Fibroblast of the conjunctiva (primary cell): Measurements from ENCODE around the gene ARHGAP40.

Experiments
- DNase-seq: peaks from one replicate; pipeline ENCODE4 v3.0.0-alpha.2; 2010; ENCODE audit warnings: low read depth

The ARHGAP40 gene

GRCh38 chr20:38617830-38618196, 16.2 kb downstream of the ARHGAP40 start:
- no peak for DNase-seq

- no peak for DNase-seq
Measured at GRCh38 chr20:38620441-38620840, 18.8 kb downstream of the ARHGAP40 start.

- no peak for DNase-seq
Measured at GRCh38 chr20:38623061-38623460, 21.5 kb downstream of the ARHGAP40 start.

- DNase-seq = no peak
Measured at GRCh38 chr20:38624084-38624483, 22.5 kb downstream of the ARHGAP40 start.

GRCh38 chr20:38625896-38626295, 24.3 kb downstream of the ARHGAP40 start:
- DNase-seq = no peak

GRCh38 chr20:38626921-38627659, 25.5 kb downstream of the ARHGAP40 start:
- no peak for DNase-seq

- no peak for DNase-seq
Measured at GRCh38 chr20:38628580-38629470, 27.2 kb downstream of the ARHGAP40 start.

GRCh38 chr20:38629979-38630378, 28.4 kb downstream of the ARHGAP40 start:
- DNase-seq = no peak

GRCh38 chr20:38630727-38631126, 29.1 kb downstream of the ARHGAP40 start:
- no peak for DNase-seq

- no peak for DNase-seq
Measured at GRCh38 chr20:38631155-38632022, 29.8 kb downstream of the ARHGAP40 start.

GRCh38 chr20:38633577-38634093, 32.0 kb downstream of the ARHGAP40 start:
- no peak for DNase-seq

- DNase-seq = no peak
Measured at GRCh38 chr20:38635721-38636288, 34.2 kb downstream of the ARHGAP40 start.

- no peak for DNase-seq
Measured at GRCh38 chr20:38640521-38640920, 38.9 kb downstream of the ARHGAP40 start.

- no peak for DNase-seq
Measured at GRCh38 chr20:38642498-38642897, 40.9 kb downstream of the ARHGAP40 start.

GRCh38 chr20:38644588-38645260, 43.1 kb downstream of the ARHGAP40 start:
- DNase-seq = no peak

GRCh38 chr20:38645351-38645750, 43.7 kb downstream of the ARHGAP40 start:
- DNase-seq = no peak

GRCh38 chr20:38645980-38646858, 44.6 kb downstream of the ARHGAP40 start:
- peak; percentile 37 for DNase-seq

GRCh38 chr20:38649275-38649891, 47.8 kb downstream of the ARHGAP40 start:
- no peak for DNase-seq

- DNase-seq = no peak
Measured at GRCh38 chr20:38650010-38650409, 48.4 kb downstream of the ARHGAP40 start.

- no peak for DNase-seq
Measured at GRCh38 chr20:38651154-38651553, 49.5 kb downstream of the ARHGAP40 start.
